A549 (cell line): ENCODE measurements around the gene FAM221B. TPM values are rescaled to one million over a fixed set of nuclear protein-coding genes. Genes with fewer than 3 reads are reported as not detected.

Experiments used
- ATAC-seq, 2 experiments: fragments of 200-7000 bp in 1 of 2; fragments of >200 bp in 1 of 2; cut with Nextera tagmentation in 1 of 2; cut with Tn5 transposase in 1 of 2; 3 replicates each; pipeline versions ENCODE4 v1.8.0 to v1.9.1; 2018 to 2020; ENCODE audit warnings: mild to moderate bottlenecking in 1 of 2, moderate library complexity in 1 of 2
- CTCF ChIA-PET: fragments of 300-600 bp; sonication (Branson Sonifier 250); formaldehyde crosslinking; extraction: SDS; loops from one replicate; lab custom pipeline; 2021; ENCODE audit warnings: antibody characterized with exemption, inconsistent platforms; lab: Yijun Ruan, JAX
- POLR2A ChIA-PET: fragments of 350-600 bp; formaldehyde crosslinking; extraction: SDS; loops from one replicate; lab custom pipeline; 2021; ENCODE audit warnings: antibody characterized with exemption, inconsistent platforms; lab: Yijun Ruan, JAX
- DNase-seq, 2 experiments: peaks; one replicate each; pipeline versions ENCODE4 v3.0.0 to v3.0.0-alpha.2; 2011 to 2016; ENCODE audit warnings: low read depth in 1 of 2, low spot score in 1 of 2
- FAIRE-seq: peaks from 2 replicates; lab custom pipeline; 2011; peaks lifted over from hg19 to GRCh38; lab: Jason Lieb, UNC
- H3K27ac ChIP-seq, 2 experiments: fragments of >200 bp; sonication (Bioruptor Twin); formaldehyde crosslinking; 3 replicates each; pipeline ENCODE4 v1.5.1; 2016 to 2017
- H3K4me1 ChIP-seq: fragments of >200 bp; sonication (Bioruptor Twin); formaldehyde crosslinking; 3 replicates; pipeline ENCODE4 v1.6.1; 2016
- H3K4me2 ChIP-seq: fragments of >200 bp; sonication (Bioruptor Twin); formaldehyde crosslinking; 3 replicates; pipeline ENCODE4 v1.6.1; 2016
- H3K4me3 ChIP-seq: fragments of >200 bp; sonication (Bioruptor Twin); formaldehyde crosslinking; 3 replicates; pipeline ENCODE4 v1.5.1; 2016
- H3K9me3 ChIP-seq: fragments of >200 bp; sonication (Bioruptor Twin); formaldehyde crosslinking; 3 replicates; pipeline ENCODE4 v1.6.1; 2016
- CHD2 ChIP-seq: fragments of 150-350 bp; IDR thresholded peaks from 2 replicates; pipeline ENCODE4 v1.6.1; 2014; ENCODE audit warnings: low read length; ENCODE audit not compliant: partially characterized antibody
- EHF ChIP-seq: fragments of 250-450 bp; sonication (Bioruptor Pico); IDR thresholded peaks from 2 replicates; pipeline ENCODE4 v1.5.0; 2020; ENCODE audit warnings: mild to moderate bottlenecking
- EP300 ChIP-seq, 2 experiments: fragments of >200 bp; sonication (Bioruptor Twin); formaldehyde crosslinking; IDR thresholded peaks; 2 replicates in 1 of 2; 3 replicates in 1 of 2; pipeline ENCODE4 v1.6.1; 2016 to 2017
- FOSL2 ChIP-seq, 2 experiments: fragments of 450-650 bp in 1 of 2; fragments of >200 bp in 1 of 2; sonication (Bioruptor Twin) in 1 of 2; formaldehyde crosslinking; IDR thresholded peaks; 2 replicates each; pipeline versions ENCODE4 v1.5.0 to v1.6.1; 2016 to 2020; ENCODE audit warnings: mild to moderate bottlenecking in 1 of 2, moderate library complexity in 1 of 2
- HDAC2 ChIP-seq: fragments of 200-600 bp; sonication (generic); IDR thresholded peaks from 2 replicates; pipeline ENCODE4 v1.6.1; 2016
- HOXB13 ChIP-seq: fragments of 250-450 bp; sonication (Bioruptor Pico); IDR thresholded peaks from 2 replicates; pipeline ENCODE4 v1.5.0; 2020; ENCODE audit warnings: low read depth, mild to moderate bottlenecking, moderate library complexity
- JUNB ChIP-seq: fragments of >200 bp; sonication (Bioruptor Twin); formaldehyde crosslinking; IDR thresholded peaks from 2 replicates; pipeline ENCODE4 v1.6.1; 2016
- KDM5A ChIP-seq: fragments of 200-600 bp; sonication (generic); IDR thresholded peaks from 2 replicates; pipeline ENCODE4 v1.6.1; 2016; ENCODE audit warnings: antibody characterized with exemption, mild to moderate bottlenecking
- NFE2L2 ChIP-seq: fragments of 150-350 bp; conservative IDR thresholded peaks from 2 replicates; pipeline ENCODE4 v1.6.1; 2014; ENCODE audit warnings: low read length
- PHF8 ChIP-seq: fragments of 200-600 bp; sonication (generic); IDR thresholded peaks from 2 replicates; pipeline ENCODE4 v1.6.1; 2016; ENCODE audit warnings: low read depth, mild to moderate bottlenecking, antibody characterized with exemption, moderate library complexity, borderline replicate concordance
- RAD21 ChIP-seq, 2 experiments: fragments of >200 bp in 1 of 2; sonication (Bioruptor Twin) in 1 of 2; formaldehyde crosslinking in 1 of 2; IDR thresholded peaks in 1 of 2; conservative IDR thresholded peaks in 1 of 2; 2 replicates in 1 of 2; 3 replicates in 1 of 2; pipeline ENCODE4 v1.6.1; 2012 to 2018; ENCODE audit warnings: inconsistent platforms in 1 of 2
- TP53 ChIP-seq: fragments of 250-450 bp; sonication (Bioruptor Pico); IDR thresholded peaks from 2 replicates; pipeline ENCODE4 v1.5.0; 2021; ENCODE audit warnings: mild to moderate bottlenecking, moderate library complexity
- ZC3H11A ChIP-seq: fragments of 450-650 bp; IDR thresholded peaks from 2 replicates; pipeline ENCODE4 v1.6.1; 2014; ENCODE audit warnings: antibody characterized with exemption, mild to moderate bottlenecking
- ZSCAN20 ChIP-seq: fragments of 250-450 bp; sonication (Bioruptor Pico); IDR thresholded peaks from 2 replicates; pipeline ENCODE4 v1.8.0; 2022; ENCODE audit warnings: mild to moderate bottlenecking, moderate library complexity
- WGBS: methylation state at CpG from one replicate; pipeline ENCODE4 v1.1.6; 2017; ENCODE audit errors: missing lambda C conversion rate; 5-methylcytosine and 5-hydroxymethylcytosine counted together
- polyA plus RNA-seq, 4 experiments: library from polyadenylated mRNA; depleted of rRNA in 3 of 4; stranded (reverse); fragments of >200 nt; fragmentation: RNase III in 1 of 4; extraction: RNeasy Plus Mini Kit Qiagen cat#74134 plus additional on column Dnase treatment in 1 of 4; gene quantifications; 2 replicates in 3 of 4; 3 replicates in 1 of 4; pipeline ENCODE4 v1.2.3, GENCODE V29; 2011 to 2017
- TF ChIP-seq, protein P1 (sequence below): fragments of 250-450 bp; sonication (Bioruptor Pico); IDR thresholded peaks from 2 replicates; pipeline ENCODE4 v1.5.0; 2020; ENCODE audit warnings: low read depth, mild to moderate bottlenecking, moderate library complexity
- TF ChIP-seq, protein P2 (sequence below): IDR thresholded peaks from 2 replicates; pipeline ENCODE4 v1.6.1; 2012
- TF ChIP-seq, protein P3 (sequence below): fragments of 450-650 bp; IDR thresholded peaks from 2 replicates; pipeline ENCODE4 v1.6.1; 2014; ENCODE audit warnings: antibody characterized with exemption
- TF ChIP-seq, protein P4 (sequence below): fragments of 250-450 bp; sonication (Bioruptor Pico); IDR thresholded peaks from 2 replicates; pipeline ENCODE4 v1.5.0; 2021; ENCODE audit warnings: mild to moderate bottlenecking, moderate library complexity, borderline replicate concordance
- TF ChIP-seq, protein P5 (sequence below): fragments of >200 bp; sonication (Bioruptor Twin); formaldehyde crosslinking; IDR thresholded peaks from 3 replicates; pipeline ENCODE4 v1.5.1; 2016
- TF ChIP-seq, protein P6 (sequence below): IDR thresholded peaks from 2 replicates; pipeline ENCODE4 v1.6.1; 2012; ENCODE audit warnings: low read depth, borderline replicate concordance
- TF ChIP-seq, protein P7 (sequence below): fragments of 200-600 bp; sonication (generic); IDR thresholded peaks from 2 replicates; pipeline ENCODE4 v1.6.1; 2016; ENCODE audit warnings: antibody characterized with exemption, mild to moderate bottlenecking, moderate library complexity
- TF ChIP-seq, protein P8 (sequence below): fragments of >200 bp; sonication (Bioruptor Twin); formaldehyde crosslinking; IDR thresholded peaks from 2 replicates; pipeline ENCODE4 v1.6.1; 2016

The FAM221B gene
- polyA plus RNA-seq, 2 of the 4 experiments (the other 2 are of a cell fraction) = not detected

DNA sequence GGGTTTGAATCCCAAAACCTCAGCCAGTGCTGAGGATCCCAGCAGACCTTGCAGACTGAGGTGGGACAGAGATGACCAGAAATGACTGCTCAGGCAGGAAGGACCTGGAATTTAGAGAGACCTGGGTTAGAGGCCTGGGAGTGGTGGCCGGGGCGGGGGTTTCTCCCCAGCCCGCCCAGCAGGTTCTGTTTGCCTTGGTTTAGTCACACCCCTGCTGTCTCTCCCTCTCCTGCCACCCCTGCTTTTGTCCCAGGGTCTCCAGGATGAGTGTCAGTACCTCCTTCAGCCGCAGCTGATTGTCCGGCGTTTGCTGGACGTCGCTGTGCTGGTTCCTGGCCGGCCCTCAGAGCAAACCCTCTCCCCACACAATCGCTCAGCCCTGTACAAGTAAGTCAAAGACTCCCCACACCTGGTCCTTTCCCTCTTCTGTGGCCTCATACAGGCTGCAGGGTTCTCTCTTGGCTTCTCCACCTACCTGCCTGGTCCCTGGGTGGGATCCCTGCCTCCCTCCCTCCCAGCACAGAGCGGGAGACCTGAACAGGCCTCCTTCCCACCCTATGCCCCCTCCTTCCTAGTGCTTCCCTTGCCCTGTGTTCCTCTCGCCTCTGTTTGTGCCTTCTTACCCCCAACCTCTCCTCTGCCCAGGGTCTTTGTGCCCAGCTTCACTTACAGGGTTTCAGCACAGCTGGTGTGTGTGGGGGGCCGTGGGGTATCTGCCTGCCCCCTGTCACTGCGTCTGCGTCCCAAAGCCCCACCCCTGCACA, 12.5 kb upstream of the FAM221B start (continued):
- TF ChIP-seq, protein P1, sequence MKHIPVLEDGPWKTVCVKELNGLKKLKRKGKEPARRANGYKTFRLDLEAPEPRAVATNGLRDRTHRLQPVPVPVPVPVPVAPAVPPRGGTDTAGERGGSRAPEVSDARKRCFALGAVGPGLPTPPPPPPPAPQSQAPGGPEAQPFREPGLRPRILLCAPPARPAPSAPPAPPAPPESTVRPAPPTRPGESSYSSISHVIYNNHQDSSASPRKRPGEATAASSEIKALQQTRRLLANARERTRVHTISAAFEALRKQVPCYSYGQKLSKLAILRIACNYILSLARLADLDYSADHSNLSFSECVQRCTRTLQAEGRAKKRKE (CRISPR knock-in tag) = no peak
- TF ChIP-seq ZSCAN20 (CRISPR knock-in tag) (no peak), PHF8 (no peak), RAD21 (conservative IDR thresholded peaks at IDR 0.05 in 1 of 2, IDR thresholded peaks at IDR 0.05 in 1 of 2) (no peak), JUNB (no peak), ZC3H11A (no peak)
- TF ChIP-seq, protein P2, sequence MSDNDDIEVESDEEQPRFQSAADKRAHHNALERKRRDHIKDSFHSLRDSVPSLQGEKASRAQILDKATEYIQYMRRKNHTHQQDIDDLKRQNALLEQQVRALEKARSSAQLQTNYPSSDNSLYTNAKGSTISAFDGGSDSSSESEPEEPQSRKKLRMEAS = no peak
- TF ChIP-seq, protein P3, sequence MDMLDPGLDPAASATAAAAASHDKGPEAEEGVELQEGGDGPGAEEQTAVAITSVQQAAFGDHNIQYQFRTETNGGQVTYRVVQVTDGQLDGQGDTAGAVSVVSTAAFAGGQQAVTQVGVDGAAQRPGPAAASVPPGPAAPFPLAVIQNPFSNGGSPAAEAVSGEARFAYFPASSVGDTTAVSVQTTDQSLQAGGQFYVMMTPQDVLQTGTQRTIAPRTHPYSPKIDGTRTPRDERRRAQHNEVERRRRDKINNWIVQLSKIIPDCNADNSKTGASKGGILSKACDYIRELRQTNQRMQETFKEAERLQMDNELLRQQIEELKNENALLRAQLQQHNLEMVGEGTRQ = no peak
- TF ChIP-seq, all 56 proteins: peak for 0

DNA sequence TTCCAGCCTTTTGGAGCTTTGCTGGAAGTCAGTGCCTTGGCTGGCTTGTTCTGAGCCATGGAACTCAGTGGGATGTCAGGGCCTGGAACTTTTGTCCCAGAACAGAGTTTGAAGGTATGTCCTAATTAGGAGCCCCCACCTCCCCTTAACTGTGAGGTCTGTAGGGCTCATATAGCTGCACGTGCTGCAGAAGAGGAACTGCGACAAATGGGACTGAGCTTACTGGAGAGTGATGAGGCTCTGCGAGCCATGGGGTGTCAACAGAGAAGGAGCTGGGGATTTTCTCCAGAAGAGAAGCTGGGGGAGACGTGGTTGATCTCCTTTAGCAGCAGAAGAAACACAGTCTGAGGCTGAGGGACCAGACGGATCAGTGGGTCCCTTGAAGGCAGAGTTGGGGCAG, 11.4 kb upstream of the FAM221B start:
- Histone ChIP-seq H3K4me2 (no peak overlapping the region), H3K4me3 (no peak overlapping the region), H3K4me1 (peaks cover 8% of the 10 kb centered on the region), H3K9me3 (no peaks in the 10 kb centered on the region), H3K27ac (no peak overlapping the region)
- DNase-seq (no peak), FAIRE-seq (no peak), ATAC-seq (no peak)
- CTCF ChIA-PET = interaction anchor here (1.1 to 9.2 kb wide), 5 partner anchors 13 to 106 kb away, joined by 4 to 59 read pairs (median 4); partner anchors contain the start of genes FAM221B and TMEM8B
- TF ChIP-seq EHF (CRISPR knock-in tag) (no peak), CHD2 (no peak), ZC3H11A (no peak), FOSL2 (IDR thresholded peaks at IDR 0.05) (no peak), FOSL2 (CRISPR knock-in tag; IDR thresholded peaks at IDR 0.05) (no peak)
- TF ChIP-seq, protein P4, sequence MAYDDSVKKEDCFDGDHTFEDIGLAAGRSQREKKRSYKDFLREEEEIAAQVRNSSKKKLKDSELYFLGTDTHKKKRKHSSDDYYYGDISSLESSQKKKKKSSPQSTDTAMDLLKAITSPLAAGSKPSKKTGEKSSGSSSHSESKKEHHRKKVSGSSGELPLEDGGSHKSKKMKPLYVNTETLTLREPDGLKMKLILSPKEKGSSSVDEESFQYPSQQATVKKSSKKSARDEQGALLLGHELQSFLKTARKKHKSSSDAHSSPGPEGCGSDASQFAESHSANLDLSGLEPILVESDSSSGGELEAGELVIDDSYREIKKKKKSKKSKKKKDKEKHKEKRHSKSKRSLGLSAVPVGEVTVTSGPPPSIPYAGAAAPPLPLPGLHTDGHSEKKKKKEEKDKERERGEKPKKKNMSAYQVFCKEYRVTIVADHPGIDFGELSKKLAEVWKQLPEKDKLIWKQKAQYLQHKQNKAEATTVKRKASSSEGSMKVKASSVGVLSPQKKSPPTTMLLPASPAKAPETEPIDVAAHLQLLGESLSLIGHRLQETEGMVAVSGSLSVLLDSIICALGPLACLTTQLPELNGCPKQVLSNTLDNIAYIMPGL (CRISPR knock-in tag) = no peak
- TF ChIP-seq, protein P5, sequence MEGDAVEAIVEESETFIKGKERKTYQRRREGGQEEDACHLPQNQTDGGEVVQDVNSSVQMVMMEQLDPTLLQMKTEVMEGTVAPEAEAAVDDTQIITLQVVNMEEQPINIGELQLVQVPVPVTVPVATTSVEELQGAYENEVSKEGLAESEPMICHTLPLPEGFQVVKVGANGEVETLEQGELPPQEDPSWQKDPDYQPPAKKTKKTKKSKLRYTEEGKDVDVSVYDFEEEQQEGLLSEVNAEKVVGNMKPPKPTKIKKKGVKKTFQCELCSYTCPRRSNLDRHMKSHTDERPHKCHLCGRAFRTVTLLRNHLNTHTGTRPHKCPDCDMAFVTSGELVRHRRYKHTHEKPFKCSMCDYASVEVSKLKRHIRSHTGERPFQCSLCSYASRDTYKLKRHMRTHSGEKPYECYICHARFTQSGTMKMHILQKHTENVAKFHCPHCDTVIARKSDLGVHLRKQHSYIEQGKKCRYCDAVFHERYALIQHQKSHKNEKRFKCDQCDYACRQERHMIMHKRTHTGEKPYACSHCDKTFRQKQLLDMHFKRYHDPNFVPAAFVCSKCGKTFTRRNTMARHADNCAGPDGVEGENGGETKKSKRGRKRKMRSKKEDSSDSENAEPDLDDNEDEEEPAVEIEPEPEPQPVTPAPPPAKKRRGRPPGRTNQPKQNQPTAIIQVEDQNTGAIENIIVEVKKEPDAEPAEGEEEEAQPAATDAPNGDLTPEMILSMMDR = no peak
- POLR2A ChIA-PET = no interaction called here
- 77% methylated on average over 5 of the region's 5 CpGs for WGBS

DNA sequence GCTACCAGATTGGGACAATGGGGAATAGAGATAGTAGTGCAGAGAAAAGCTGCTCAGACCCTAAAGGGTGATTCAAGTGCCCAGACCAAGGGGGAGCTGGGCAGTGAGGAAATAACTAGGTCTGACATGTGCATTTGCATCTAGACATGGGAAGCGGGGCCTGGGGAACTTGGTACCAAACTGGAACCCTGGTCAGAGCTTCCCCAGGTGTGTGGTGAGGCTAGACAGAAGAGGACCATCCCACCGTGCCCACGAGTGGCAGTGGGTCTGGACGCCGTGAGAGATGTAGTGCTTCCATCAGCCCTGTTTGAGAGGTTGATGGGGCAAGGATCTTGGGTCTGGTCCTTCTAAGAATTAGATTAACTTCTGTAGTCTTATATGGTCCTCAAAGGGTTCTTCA, 8.1 kb upstream of the FAM221B start:
- FAIRE-seq (no peak), DNase-seq (no peak), ATAC-seq (no peak)
- Histone ChIP-seq H3K4me2 (no peak overlapping the region), H3K9me3 (no peaks in the 10 kb centered on the region), H3K27ac (no peak overlapping the region), H3K4me1 (no peaks in the 10 kb centered on the region), H3K4me3 (no peak overlapping the region)
- ChIA-PET CTCF (interaction anchor here (1.0 to 9.2 kb wide), 9 partner anchors 7 to 140 kb away, joined by 3 to 59 read pairs (median 4); partner anchors contain the start of genes FAM221B and TMEM8B), POLR2A (no interaction called here)
- 70% methylated on average over 5 of the region's 5 CpGs for WGBS
- TF ChIP-seq TP53 (CRISPR knock-in tag) (no peak), KDM5A (no peak), HOXB13 (CRISPR knock-in tag) (no peak), NFE2L2 (no peak), EP300 (IDR thresholded peaks at IDR 0.05) (no peak), JUNB (no peak), HDAC2 (no peak)
- TF ChIP-seq, protein P6, sequence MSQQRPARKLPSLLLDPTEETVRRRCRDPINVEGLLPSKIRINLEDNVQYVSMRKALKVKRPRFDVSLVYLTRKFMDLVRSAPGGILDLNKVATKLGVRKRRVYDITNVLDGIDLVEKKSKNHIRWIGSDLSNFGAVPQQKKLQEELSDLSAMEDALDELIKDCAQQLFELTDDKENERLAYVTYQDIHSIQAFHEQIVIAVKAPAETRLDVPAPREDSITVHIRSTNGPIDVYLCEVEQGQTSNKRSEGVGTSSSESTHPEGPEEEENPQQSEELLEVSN = no peak
- TF ChIP-seq, protein P7, sequence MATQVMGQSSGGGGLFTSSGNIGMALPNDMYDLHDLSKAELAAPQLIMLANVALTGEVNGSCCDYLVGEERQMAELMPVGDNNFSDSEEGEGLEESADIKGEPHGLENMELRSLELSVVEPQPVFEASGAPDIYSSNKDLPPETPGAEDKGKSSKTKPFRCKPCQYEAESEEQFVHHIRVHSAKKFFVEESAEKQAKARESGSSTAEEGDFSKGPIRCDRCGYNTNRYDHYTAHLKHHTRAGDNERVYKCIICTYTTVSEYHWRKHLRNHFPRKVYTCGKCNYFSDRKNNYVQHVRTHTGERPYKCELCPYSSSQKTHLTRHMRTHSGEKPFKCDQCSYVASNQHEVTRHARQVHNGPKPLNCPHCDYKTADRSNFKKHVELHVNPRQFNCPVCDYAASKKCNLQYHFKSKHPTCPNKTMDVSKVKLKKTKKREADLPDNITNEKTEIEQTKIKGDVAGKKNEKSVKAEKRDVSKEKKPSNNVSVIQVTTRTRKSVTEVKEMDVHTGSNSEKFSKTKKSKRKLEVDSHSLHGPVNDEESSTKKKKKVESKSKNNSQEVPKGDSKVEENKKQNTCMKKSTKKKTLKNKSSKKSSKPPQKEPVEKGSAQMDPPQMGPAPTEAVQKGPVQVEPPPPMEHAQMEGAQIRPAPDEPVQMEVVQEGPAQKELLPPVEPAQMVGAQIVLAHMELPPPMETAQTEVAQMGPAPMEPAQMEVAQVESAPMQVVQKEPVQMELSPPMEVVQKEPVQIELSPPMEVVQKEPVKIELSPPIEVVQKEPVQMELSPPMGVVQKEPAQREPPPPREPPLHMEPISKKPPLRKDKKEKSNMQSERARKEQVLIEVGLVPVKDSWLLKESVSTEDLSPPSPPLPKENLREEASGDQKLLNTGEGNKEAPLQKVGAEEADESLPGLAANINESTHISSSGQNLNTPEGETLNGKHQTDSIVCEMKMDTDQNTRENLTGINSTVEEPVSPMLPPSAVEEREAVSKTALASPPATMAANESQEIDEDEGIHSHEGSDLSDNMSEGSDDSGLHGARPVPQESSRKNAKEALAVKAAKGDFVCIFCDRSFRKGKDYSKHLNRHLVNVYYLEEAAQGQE = no peak
- TF ChIP-seq, protein P8, sequence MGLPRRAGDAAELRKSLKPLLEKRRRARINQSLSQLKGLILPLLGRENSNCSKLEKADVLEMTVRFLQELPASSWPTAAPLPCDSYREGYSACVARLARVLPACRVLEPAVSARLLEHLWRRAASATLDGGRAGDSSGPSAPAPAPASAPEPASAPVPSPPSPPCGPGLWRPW = no peak
- TF ChIP-seq, protein P3 = no peak
